Cortex of kidney (tissue), 1 donor: ENCODE measurements around the gene SLC6A13.

Experiments used
- DNase-seq: peaks from one replicate; lab custom pipeline; 2025; lab: John Stamatoyannopoulos, UW

SLC6A13 gene

GRCh38 chr12:177980-178828 lies 84.4 kb downstream of the SLC6A13 start:
- no peak for DNase-seq

DNA sequence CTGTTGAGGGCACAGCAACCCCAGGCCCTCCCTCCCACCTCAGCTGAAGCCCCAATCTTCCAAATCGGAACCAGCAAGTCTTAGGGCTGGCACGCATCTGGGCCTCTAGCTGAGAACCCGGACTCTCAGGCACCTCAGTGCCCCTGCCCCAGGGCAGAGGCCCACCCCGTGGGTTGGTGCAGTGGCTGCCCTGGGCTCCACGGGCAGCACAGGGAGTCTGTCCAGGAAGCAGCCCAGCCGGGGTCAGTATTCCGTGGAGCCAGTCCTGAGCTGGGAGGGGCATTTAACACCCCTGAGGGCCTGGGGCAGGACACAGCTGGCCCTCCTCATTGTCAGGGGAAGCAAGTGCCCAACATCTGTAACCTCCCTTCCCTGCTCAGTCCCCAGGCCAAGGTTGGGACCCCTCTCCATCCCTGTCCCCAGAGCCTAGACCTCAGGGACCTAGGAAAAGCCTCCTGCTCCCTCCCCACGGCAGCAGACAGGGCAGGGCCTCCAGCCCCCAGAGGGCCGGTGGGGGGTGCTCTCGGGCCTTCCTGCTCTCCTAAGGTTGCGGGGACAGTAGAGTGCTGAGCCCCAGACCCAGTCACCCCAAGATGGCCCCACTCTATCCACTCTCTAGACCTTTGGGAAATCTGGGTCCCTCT lies 85.2 kb downstream of the SLC6A13 start:
- no peak for DNase-seq

- DNase-seq: no peak
These were observed 86.1 kb downstream of the SLC6A13 start for GRCh38 chr12:176321-177181.

- DNase-seq: no peak
These were observed 86.9 kb downstream of the SLC6A13 start for GRCh38 chr12:175759-176158.

DNA sequence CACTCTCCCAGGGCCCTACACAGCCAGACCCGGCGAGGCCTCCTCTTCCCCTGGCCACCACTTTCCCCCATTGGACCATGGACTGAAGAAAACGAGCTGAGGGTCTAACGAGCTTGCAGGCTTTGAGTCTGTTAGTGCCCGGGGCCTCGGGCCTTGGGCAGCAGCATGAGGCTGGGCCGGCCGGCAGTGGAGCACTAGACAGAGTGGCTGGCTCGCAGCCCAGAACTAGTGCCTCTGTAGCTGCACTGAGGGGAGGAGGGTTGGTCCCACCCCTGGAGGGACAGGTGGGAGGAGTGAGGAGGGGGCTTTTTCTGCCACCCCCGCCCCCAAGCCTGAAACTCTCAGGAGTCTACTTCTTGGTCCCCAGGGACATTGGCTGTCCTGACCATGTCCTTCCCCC lies 87.4 kb downstream of the SLC6A13 start:
- DNase-seq: no peak

- no peak for DNase-seq
These were observed 88.0 kb downstream of the SLC6A13 start for GRCh38 chr12:174596-174995.

DNA sequence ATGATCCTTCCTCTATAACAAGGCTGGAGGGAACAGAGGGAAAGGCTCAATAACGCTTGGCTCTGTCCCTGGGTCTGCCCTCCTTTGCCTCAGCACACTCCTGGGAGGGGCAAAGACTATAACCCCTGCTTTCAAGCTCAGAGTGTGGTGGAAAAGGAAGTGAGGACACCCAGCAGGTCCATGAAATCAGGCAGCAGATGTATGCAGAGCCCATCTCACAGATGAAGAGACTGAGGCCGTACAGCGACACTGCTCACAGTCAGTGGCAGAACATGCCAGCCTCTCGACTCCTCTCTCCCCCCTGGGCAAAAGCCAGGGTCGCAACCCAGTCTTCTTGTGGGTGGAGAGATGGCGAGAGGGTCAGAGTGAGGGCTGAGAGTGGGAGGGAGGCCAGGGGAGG lies 88.5 kb downstream of the SLC6A13 start:
- DNase-seq: no peak

- no peak for DNase-seq
These were observed 89.9 kb downstream of the SLC6A13 start for GRCh38 chr12:172732-173161.

DNA sequence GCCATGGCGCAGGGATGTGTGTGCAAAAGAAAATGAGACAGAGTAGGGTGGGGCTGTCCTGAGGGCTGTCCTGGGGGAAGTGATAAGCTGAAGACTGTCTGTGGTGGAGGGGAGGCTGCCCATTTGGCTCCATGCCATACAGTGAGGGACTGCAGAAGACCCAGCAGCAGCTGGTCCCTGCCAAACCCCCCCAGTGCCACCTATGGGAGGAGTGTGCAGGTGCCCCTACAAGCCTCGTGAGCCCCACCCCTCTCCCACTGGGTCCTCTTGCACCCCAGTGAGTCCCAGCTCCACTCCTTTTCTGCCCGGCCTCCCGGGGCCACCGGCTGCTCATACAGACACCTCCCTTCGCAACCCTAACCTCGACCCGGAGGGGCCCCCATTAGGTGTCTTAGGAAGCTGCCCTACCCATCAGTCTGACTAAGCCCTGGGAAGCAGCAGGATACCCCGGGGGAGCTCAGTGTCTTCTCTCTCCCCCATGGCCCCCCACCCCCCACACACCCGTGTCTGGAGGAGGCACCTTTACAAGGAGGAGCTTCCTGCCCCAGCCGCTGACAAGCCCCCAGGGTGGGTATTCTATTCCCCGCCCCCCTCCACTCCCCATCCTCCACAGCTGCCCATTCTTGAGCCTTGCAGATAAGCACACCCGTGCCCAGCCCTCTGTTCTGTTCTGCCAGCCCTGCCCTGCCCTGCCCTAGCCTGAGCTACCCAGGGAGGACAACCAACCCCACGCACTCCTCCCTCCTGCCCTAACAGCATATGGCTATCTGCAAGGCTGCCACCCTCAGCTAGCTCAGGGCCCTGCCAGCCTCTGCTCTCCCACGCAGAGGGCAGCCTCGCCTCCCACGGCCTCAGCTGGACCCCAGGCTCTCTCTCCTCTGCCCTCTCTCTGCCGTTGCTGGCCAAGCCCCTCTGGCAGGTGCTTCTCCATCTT lies 90.6 kb downstream of the SLC6A13 start:
- DNase-seq: no peak

DNA sequence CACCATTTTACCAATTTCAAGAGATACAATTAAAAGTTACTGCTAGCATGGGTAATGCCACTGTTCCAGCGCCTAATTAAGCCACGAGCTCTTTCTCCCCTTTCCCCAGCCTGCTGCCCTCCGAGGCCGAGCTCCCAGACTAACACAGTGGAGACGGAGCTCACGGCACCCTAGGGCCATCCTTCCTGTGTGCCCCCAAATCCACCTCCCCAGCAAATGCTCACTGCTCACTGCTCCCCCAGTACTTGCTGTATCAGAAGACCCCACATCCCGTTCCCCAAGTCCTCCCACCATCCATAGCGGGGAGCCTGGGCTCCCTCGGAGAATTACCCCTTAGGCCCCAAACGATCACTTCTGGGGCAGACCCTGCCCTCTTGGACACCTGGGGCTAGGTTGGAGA lies 91.4 kb downstream of the SLC6A13 start:
- DNase-seq: no peak
